ENCODE measurements around the gene SPATA6L.

- no peak for TF ChIP-seq TBX3 (IDR thresholded peaks at IDR 0.05; ENCODE audit: borderline replicate concordance)
- TF ChIP-seq ASH2L (IDR thresholded peaks at IDR 0.05; ENCODE audit: insufficient read length, low read depth, low read length): no peak
- no peak for TF ChIP-seq ZBTB10 (CRISPR knock-in tag; IDR thresholded peaks at IDR 0.05; ENCODE audit: borderline replicate concordance)
- no peak for TF ChIP-seq POLR2A (IDR thresholded peaks at IDR 0.05; ENCODE audit: insufficient read depth in 1 of 2, low read depth in 2 of 2, low read length in 2 of 2)
These were observed 11.1 kb upstream of the SPATA6L start for GRCh38 chr9:4677392-4677791.

All from HepG2 (cell line).